ENCODE measurements around the gene SUSD1.

DNA sequence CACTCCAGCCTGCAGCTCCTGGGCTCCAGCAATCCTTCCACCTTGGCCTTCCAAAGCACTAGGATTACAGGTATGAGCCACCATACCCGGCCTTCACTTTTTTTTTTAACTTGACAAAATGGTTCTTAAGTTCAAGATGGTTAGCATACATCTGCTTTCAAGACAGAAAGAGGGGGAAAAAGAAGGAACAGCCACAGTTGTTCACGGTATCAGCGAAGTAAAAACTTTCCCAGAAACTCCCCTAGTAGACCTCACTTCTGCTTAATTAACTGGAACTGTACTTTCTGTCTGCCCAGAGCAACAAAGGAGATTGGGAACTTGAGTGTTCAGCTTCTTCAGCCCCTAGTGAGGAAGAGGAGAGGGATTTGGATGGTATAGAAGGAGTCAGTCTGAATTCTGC is 161.8 kb downstream of the SUSD1 start:
- no peak for TF ChIP-seq BHLHE40 (IDR thresholded peaks at IDR 0.05; ENCODE audit: low read length)
- TF ChIP-seq PHF8 (CRISPR knock-in tag; IDR thresholded peaks at IDR 0.05), result no peak
- TF ChIP-seq, protein P1, sequence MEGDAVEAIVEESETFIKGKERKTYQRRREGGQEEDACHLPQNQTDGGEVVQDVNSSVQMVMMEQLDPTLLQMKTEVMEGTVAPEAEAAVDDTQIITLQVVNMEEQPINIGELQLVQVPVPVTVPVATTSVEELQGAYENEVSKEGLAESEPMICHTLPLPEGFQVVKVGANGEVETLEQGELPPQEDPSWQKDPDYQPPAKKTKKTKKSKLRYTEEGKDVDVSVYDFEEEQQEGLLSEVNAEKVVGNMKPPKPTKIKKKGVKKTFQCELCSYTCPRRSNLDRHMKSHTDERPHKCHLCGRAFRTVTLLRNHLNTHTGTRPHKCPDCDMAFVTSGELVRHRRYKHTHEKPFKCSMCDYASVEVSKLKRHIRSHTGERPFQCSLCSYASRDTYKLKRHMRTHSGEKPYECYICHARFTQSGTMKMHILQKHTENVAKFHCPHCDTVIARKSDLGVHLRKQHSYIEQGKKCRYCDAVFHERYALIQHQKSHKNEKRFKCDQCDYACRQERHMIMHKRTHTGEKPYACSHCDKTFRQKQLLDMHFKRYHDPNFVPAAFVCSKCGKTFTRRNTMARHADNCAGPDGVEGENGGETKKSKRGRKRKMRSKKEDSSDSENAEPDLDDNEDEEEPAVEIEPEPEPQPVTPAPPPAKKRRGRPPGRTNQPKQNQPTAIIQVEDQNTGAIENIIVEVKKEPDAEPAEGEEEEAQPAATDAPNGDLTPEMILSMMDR (CRISPR knock-in tag; IDR thresholded peaks at IDR 0.05), result no peak
- TF ChIP-seq, protein P2, sequence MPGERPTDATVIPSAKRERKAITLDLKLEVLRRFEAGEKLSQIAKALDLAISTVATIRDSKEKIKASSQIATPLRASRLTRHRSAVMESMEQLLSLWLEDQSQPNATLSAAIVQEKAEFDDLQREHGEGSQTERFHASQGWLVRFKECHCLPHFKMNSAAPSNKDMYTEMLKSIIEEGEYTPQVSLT (CRISPR knock-in tag; IDR thresholded peaks at IDR 0.05; ENCODE audit: borderline replicate concordance, low read depth), result no peak
- TF ChIP-seq EP300 (IDR thresholded peaks at IDR 0.05; ENCODE audit: low read depth in 2 of 2, low read length in 2 of 2), result no peak
- no peak for TF ChIP-seq EP300 (CRISPR knock-in tag; IDR thresholded peaks at IDR 0.05; ENCODE audit: borderline replicate concordance)
- TF ChIP-seq FOXK2 (IDR thresholded peaks at IDR 0.05), result no peak

All from HepG2 (cell line).